Fibroblast of villous mesenchyme (primary cell): ENCODE measurements around the gene MDM4. TPM values are rescaled to one million over a fixed set of nuclear protein-coding genes. Genes with fewer than 3 reads are reported as not detected.

Source experiments
- DNase-seq: peaks from one replicate; pipeline ENCODE4 v3.0.0-alpha.2; 2010; ENCODE audit warnings: low read depth
- H3K4me3 ChIP-seq: 2 replicates; pipeline ENCODE4 v1.5.1; 2011; ENCODE audit warnings: low read depth, mild to moderate bottlenecking, low read length
- total RNA-seq: library from RNA; depleted of rRNA; stranded (reverse); fragments of >200 nt; gene quantifications from 2 replicates; pipeline ENCODE4 v1.2.3, GENCODE V29; 2012
- TF ChIP-seq, protein P1 (sequence below): IDR thresholded peaks from 2 replicates; pipeline ENCODE4 v1.5.1; 2012; ENCODE audit warnings: low read depth, mild to moderate bottlenecking, low read length; ENCODE audit not compliant: insufficient read depth

Gene MDM4
- total RNA-seq, 1 donor = 32.4 TPM

DNA sequence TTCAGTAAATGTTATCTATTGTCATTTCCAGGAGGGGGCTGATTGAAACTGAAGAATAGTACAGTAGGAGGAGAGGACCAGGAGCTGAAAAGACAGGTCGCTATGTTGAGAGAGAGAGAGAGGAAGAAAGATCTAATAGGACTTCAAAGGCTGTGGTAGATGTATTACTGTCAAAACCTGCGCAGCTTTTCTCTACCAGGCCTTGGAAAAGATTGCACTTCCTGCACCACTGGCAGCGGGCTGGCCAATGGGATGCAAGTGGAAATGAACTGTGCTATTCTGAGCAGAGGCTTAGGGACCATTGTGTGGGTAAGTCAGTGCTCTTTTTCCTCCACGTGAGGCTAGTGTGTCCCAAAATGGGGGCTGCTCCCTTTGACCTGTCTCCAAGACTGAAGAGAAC, 47.1 kb downstream of the MDM4 start:
- no peak for DNase-seq
- TF ChIP-seq, protein P1, sequence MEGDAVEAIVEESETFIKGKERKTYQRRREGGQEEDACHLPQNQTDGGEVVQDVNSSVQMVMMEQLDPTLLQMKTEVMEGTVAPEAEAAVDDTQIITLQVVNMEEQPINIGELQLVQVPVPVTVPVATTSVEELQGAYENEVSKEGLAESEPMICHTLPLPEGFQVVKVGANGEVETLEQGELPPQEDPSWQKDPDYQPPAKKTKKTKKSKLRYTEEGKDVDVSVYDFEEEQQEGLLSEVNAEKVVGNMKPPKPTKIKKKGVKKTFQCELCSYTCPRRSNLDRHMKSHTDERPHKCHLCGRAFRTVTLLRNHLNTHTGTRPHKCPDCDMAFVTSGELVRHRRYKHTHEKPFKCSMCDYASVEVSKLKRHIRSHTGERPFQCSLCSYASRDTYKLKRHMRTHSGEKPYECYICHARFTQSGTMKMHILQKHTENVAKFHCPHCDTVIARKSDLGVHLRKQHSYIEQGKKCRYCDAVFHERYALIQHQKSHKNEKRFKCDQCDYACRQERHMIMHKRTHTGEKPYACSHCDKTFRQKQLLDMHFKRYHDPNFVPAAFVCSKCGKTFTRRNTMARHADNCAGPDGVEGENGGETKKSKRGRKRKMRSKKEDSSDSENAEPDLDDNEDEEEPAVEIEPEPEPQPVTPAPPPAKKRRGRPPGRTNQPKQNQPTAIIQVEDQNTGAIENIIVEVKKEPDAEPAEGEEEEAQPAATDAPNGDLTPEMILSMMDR = no peak
- H3K4me3 ChIP-seq = no peak overlapping the region

DNA sequence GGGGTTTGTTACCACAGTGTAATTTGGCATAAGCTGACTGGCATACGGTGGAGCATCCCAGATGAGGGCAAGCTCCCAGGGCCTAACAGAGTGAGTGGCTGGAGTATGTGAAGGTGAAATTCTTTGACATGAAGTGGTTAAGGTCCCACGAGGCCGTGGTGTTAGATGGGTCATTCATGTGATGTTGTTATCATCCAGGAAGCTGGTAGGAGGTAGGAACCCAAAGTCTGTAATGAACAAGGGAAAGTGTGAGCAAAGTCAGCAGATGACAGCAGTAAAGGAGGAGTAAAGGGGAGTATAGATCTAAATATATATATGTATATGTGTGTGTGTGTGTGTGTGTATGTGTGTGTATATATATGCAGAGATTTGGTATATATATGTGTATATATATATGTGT, 47.6 kb downstream of the MDM4 start:
- H3K4me3 ChIP-seq = no peak overlapping the region

DNA sequence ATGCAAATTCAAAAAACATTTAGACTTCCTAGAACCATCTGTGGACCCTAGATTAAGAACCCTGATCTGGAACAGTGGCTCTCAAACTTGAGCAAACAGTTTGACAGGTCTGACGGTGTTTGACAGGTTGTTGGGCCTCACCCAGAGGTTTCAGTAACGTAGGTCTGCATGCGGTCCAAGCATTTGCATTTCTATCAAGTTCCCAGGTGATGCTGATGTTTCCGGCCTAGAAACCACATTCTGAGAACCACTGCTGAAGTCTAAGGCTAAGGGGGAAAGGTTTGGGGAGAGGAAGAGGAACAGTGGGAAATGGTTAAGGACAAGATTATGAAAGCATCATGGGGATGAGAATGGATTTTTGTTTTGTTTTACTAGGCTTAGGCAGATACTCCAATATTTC, 48.6 kb downstream of the MDM4 start:
- DNase-seq = no peak
- TF ChIP-seq, protein P1 = no peak
- H3K4me3 ChIP-seq = no peak overlapping the region

More for the DNA sequence above, 47.6 kb downstream of the MDM4 start:
- TF ChIP-seq, protein P1 = no peak
- no peak for DNase-seq

DNA sequence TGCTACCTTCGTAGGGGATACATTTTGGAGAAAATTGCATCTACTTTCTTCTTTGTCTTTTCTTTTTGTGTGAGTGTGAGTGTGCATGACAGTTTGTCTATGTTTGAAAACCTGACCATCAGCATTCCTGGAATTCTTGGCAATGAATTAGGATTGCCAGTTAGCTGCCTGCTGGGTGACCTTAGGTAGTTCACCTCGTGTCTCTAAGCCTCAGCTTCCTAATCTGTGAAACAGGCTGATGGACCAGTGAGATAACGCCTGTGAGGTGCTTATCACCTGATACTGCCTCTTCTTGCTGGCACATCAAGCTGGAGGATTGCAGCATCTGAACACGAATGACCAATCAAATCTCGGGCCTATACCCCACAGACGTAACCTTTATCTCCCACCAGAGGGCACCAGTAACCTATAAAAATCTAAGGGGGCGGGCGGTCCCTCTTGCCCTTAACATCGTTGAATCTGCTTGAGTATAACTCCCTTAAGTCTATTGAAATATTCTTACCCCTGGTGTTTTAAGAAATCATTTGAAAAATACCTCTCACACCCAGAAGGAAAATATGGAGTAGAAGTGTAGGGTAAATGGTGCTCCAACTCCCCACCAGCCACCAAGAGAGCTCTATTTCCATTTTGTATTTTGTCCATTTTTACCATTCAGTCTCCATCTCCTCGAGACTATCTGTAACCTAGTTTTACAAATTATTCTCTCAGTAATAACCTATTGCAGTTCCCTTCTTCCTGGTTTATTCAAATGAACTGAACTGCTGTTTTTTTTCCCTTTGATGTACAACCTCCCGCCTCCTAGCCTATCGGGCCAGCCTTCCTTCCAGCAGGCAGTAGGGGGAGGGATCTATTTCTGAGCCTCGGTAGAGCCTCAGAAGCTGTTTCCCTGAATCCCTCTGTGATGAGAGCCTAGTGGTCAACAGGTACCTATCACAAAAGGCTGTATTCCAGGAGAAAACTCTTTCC, 49.7 kb downstream of the MDM4 start:
- TF ChIP-seq, protein P1 = peak; percentile 70
- DNase-seq = peak; percentile 79
- H3K4me3 ChIP-seq = no peak overlapping the region

DNA sequence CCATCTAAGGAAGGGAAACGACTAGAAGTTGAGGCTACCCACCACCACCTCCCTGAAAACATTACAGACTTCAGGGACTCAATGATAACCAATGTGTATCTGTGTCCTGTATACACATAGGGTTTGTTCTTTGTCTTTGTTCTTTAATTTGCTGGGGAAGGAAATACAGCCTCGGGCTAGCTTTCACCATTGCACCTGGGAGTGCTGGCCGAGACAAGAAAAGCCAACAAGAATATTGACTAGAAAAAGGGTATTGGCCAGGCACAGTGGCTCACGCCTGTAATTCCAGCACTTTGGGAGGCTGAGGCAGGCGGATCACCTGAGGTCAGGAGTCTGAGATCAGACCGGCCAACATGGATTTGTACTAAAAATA, 50.4 kb downstream of the MDM4 start:
- DNase-seq = no peak
- TF ChIP-seq, protein P1 = no peak
- no peak overlapping the region for H3K4me3 ChIP-seq

DNA sequence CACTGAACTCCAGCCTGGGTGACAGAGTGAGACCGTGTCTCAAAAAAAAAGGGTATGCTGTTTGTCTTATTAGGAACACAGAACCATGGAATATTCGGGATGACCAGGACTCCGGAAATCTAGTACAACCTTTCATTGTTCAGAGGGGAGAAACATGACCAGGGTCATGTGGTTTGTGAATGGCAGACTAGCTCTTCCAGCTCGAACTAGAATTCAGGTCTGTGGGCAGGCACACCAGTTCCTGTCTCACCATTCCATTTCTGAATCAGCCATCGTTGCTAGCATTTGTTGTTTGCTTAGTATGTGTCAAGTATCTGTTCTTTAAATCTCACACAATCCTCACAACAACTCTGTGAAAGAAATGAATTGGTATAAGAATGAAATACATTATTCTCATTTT, 50.9 kb downstream of the MDM4 start:
- no peak overlapping the region for H3K4me3 ChIP-seq
- no peak for DNase-seq
- TF ChIP-seq, protein P1 = no peak
